Fibroblast of gingiva (primary cell): ENCODE measurements around the gene FAIM2.
"Not testable (repeated sequence)": the region's sequence is repeated elsewhere in the genome, so short reads cannot be mapped to it uniquely, and the experiment has no call there.

ENCODE experiments used
- DNase-seq: peaks from one replicate; pipeline ENCODE4 v3.0.0-alpha.2; 2011; ENCODE audit warnings: low read depth

Gene FAIM2

DNA sequence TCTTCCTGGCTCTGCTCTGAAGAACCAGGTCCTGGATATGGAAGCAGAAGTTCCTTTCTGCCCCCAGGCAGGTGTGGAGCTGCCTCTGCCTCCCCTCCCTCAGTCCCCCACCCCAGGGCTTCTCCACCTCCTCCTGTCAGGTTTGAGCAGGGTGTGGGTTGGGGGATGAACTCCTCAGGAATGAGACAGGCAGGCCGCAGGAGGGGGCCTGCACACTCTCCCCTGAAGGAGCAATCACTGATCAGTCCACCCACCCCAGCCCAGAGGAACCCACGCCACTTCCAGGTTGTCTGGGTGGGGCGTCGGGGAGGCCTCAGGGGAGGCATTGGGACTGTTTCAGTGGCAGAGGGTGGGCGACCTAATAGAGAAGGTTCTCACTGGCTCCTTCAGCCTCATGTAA lies 26.6 kb downstream of the FAIM2 start:
- DNase-seq: no peak

DNA sequence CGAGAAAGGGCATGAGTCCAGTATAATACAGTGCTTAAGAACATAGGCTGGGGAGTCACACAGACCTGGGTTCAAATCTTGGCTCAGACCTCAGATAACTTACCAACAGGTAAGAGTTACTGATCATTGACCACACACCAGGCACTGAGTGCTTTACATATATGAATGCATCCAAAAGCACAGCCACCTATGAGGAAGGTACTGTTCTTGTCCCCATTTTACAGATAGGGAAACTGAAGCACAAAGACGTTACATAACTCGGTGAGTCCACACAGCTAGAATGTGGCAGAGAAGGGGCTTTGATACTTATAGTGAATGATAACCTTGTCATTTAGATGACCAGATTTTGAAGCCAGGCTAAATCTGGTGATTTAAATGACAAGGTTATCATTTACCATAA lies 27.6 kb downstream of the FAIM2 start:
- DNase-seq: no peak

DNA sequence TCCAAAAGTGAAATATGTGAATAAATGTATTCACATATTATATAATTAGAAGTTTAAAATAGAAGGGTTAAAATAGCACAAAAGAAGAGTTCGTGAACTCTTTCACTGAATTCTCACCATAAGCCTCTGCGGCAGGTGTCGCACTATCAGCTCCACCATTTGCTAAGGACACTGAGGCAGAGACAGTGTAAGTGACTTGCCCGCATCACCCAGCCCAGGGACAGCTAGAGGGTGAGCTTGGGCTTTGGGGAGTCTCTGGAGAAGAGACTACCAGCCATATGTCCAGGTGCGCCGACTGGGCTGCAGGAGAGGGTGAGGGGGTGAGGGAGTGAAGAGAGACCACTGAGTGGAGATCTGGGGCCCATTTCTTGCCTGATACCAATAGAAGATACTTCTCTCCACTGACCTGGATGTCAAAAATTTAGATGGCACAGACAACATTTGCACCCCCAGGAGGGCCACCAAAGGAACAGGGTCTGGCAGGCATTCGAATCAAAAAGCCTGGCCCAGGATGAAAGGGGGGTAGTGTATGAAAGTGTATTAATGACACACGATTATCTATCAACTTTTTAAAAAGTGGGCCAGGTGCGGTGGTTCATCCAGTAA lies 28.5 kb downstream of the FAIM2 start:
- no peak for DNase-seq

- no peak for DNase-seq
Measured at GRCh38 chr12:49874142-49874897, 29.4 kb downstream of the FAIM2 start.

DNA sequence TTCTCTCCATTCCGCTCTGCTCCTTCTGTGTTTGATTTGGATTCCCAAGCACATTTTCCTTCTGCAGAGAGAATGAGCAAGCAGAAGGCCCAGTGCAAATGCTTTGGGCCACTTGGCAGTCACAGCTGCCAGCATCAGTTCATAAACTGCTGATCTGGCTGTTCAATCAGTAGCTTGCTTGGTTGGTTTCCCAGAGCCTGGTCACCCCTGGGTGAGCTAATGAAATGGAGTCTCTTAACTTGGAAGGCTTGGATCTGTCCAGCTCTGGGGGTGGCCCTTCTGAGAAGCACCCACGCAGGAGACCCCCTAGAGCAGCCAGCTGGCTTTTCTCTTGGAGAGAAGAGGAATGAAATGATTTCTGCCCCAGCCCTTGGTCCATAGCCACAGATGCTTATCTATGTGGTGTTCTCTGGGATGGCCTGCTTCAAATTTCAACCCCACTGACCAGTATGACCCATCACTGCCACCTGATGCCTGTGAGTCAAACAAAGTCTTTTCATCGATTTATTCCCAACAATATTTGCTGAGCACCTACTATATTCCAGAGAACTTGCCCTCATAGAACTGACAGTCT lies 30.3 kb downstream of the FAIM2 start:
- no peak for DNase-seq

DNA sequence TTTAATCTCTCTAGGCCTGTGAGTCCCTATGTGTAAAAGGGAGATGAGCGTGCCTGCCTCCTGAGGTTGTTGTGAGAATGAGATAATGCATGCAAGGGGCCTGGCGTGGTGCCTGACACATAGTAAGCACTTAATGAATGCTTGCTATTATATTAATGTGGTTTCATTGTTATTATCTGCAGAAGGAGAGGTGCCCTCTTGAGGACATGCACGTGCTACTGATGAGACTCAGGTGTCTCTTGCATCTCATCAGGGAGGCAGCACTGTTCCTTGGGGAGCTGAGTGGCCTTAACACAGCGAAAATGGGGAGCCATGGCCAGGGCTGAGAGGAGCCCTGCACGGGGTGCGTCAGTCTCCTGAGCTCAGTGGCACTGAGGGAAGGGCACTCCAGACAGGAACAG lies 30.9 kb downstream of the FAIM2 start:
- DNase-seq: no peak

GRCh38 chr12:49872381-49872780 lies 31.3 kb downstream of the FAIM2 start:
- DNase-seq: no peak

DNA sequence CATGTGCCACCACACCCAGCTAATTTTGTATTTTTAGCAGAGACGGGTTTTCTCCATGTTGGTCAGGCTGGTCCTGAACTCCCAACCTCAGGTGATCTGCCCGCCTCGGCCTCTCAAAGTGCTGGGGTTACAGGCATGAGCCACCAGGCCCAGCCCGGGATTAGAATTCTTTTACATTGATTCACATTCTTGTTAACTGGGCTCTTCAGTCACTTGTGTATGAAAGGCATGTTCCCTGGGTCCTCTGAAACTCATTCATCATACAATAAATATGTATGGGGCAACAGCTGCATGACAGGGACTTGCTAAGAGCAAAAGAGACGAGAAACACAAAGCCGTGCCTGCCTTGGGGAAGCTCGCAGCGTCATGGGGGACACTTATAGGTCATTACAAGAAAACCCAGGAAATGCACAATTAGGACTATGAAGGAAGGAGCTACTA lies 31.9 kb downstream of the FAIM2 start:
- DNase-seq: not testable (repeated sequence)

DNA sequence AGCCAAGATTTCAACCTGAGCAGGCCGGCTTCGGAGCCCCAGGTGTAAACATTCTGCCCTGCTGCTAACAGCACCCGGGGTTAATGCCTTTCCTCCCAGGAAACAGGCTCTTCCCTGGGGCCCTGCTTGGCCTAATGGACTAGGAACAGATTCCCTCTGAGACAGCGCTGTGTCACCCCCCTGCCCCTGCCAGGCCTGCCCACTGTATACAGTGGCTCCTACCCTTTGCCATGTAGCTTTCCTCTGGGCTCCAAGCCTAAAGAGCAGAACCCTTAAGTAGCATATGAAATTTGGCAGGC lies 32.5 kb downstream of the FAIM2 start:
- no peak for DNase-seq

DNA sequence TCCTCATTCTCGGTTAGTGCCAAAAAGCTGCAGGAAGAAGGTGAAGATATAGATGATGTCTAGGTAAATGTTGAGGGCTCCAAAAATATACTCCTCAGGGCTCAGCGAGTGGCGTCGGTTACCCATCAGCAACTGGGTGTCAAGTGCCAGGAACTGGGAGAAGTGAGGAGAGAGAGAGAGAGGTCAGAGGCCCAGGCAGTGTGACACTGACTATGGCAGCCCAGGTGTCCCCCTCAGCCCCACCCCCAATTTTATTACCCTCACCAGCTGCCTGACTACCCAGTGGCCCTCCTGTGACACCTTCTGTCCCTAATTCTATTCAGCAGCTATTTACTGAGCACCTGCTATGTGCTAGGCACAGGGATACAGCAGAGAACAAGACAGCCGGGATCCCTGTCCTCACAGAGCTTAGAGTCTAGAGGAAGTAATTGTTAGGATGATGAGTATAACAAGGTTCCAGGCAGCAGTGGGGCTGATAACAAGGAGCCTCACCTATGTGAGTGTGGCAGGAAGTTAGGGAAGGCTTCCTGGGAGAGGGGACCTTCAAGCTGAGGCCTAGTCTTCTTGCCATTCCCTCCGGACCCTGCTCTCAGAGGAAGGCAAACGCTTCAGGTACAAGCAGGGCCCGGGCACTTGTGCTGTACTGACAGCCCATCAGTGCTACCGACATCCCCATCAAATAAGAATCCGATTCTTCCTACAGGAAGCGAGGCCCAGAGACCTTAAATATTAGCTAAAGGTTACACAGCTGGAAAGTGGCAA lies 33.0 kb downstream of the FAIM2 start:
- DNase-seq: no peak

DNA sequence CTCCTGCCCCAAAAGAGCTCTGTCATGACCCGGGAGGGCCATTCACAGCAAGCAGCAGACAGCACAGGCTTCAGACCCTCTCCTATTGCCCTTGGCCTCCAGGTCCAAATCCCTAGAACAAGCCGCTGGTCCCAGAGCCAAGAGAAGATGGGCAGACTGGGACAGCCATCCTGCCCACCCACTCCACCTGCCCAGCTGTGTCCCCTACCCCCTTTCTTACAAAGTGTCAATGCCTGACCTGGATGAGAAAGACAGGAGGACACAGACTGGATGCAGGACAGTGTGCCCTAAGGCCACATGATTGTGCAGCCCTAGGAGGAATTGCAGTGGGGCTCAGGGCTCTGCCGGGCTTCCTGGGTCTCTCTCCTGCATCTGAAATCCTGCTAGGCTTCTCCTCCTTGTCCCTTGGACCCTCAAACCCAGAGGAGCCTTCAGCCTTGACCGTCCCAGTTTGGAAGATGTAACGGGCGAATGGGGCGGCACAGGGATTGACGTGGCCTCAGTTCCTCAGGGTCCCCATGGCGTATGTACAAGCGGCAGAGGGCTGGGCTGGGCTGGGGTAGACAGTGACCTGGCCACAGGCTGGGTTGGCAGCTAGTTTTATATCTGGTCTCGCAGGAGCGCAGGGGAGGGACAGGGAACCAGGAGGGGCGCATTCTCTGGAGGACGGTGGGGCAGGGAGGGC lies 33.7 kb downstream of the FAIM2 start:
- no peak for DNase-seq

GRCh38 chr12:49868952-49869815 lies 34.5 kb downstream of the FAIM2 start:
- DNase-seq: peak; percentile 65

- no peak for DNase-seq
Measured at GRCh38 chr12:49868449-49868848, 35.3 kb downstream of the FAIM2 start.

DNA sequence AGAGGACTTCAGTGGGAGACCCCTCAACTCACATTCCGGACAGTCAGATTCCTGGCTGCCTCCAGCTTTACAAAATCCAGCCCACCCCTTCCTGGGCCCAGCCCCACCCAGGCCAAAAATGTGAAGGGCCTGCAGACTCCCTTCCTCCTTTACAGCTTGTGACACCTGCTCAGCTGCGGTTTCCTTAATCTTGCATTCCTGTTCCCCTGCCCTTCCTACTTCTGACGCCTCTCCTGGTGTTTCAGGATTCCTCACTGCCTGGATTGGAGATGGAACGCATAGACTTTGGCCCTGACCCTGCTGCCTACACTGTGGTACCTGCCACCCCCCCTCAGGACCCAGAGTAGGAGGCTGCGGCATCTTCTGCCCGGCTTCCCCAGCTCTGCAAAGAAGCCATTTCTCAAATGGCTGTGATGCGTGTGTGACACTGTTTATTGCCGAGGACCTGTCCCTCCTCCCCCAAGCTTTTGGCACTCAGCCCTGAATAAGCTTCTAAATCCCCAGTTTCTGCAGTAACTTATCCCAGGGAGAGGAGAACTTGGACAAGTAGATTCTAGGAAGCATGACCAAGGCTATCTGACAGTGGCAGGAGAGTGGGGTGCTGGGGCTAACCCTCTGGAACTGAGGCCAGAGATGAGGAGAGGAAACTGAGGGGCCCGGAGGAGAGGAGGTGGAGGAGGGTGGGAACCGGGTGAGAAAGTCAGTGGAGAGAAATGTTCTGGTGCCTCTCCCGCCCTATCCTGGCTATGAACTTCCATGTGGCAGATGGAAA lies 35.9 kb downstream of the FAIM2 start:
- DNase-seq: no peak

- DNase-seq: peak; percentile 21
Measured at GRCh38 chr12:49866859-49867569, 36.7 kb downstream of the FAIM2 start.

GRCh38 chr12:49865782-49866135 lies 37.9 kb downstream of the FAIM2 start:
- no peak for DNase-seq

DNA sequence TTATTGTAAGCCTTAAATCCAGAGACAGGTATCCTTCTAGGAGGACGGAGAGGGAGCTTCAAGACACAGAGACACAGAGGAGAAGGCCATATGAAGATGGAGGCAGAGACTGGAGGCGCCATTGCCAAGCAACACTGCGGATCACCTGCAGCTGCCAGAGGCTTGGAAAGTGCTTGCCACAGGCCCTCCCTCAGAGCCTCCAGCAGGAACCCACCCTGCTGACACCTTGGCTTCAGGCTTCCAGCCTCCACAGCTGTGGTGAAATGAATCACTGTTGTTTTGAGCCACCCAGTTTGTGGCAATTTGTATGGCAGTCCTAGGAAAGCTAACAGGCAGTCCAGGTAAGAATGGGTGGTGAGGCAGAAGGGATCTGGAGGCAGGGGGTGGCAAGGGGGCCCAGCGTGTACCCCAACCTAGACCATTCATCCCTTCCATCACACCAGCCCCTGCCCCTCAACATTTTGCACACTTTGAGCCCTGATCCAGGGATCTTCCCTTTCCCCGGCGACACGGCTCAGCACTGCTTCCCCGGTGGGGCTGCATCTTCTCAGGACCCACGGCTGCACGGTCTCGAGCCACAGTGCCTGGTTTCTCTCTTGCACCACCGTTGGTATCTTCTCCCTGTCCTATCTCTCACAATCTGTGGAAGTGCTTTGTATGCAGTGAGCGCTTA lies 38.5 kb downstream of the FAIM2 start:
- no peak for DNase-seq

DNA sequence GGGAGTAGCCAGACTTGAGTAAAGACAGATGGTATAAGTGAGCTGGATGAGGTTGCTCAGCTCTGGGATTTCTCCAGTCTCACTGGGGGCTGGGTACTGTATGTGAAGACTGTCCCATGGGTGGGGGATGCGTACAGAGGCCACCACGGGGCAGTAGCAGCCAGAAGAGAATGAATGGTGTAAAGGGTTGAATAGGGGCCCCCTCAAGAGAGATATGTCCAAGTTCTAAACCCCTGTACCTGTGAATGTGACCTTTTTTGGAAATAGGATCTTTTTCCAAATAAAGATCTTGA lies 39.0 kb downstream of the FAIM2 start:
- no peak for DNase-seq

DNA sequence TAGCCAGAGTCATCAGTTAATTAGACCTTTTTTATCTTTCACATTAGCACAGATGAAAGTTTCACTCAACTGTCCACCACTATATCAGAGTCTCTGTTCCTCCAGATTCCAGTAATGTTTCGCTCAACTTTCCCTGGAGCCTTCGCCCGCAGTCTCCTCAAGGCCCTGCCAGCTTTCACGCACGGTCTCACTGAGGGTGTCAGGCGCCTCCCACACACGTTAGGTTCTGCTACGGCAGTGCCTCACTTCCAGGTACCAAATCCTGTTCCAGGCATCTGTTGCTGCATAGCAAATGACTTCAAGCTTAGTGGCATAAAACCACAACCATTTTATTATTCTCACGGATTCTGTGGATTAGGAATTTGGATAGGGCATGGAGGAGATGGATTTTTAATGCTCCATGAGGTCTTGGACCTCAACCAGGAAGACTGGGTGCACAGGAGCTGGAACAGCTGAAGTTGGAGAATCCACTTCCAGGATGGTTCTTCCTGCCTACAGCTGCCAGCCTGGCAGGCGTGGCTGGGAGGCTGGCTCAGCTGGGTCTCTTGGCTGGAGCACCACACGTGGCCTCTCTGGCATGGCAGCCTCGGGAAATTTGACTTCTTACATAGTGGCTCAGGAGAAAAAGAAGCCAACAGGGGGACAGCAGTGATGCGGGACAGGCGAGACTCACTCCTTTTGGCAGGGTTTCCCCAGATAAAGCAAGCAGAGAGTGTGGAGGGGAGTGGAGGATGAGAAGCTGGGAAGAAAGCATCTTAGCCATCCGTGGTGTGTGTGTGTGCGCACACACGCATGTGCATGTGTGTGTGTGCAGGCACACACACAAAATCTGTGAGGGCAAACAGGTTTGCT lies 39.5 kb downstream of the FAIM2 start:
- DNase-seq: no peak
